ENCODE results near the gene STMN3.
"Not testable (repeated sequence)": the region's sequence is repeated elsewhere in the genome, so short reads cannot be mapped to it uniquely, and the experiment has no call there.

Gene STMN3

DNA sequence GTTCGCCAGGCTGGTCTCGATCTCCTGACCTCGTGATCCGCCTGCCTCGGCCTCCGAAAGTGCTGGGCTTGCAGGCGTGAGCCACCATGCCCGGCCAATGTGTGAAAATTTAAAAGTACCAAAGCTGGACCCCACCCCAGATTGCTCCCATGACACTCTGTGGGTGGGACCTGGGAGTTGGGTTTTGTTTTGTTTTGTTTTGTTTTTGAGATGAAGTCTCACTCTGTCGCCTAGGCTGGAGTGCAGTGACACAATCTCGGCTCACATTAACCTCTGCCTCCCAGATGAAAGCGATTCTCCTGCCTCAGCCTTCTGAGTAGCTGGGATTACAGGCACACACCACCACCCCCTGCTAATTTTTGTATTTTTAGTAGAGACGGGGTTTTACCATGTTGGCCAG, 18.5 kb upstream of the STMN3 start:
- not testable (repeated sequence) for H3K4ac ChIP-seq (ENCODE audit: low read depth, low read length); H3K56ac ChIP-seq (ENCODE audit: low read length); H3K4me1 ChIP-seq (ENCODE audit: control insufficient read depth, low read depth, low read length); H3K27ac ChIP-seq (ENCODE audit: low read depth, low read length); H3K4me2 ChIP-seq (ENCODE audit: low read length); H2AK5ac ChIP-seq (ENCODE audit: low read length); DNase-seq; H3K27me3 ChIP-seq (ENCODE audit: insufficient read depth, low read length, poor library complexity); H2BK15ac ChIP-seq (replicated peaks; ENCODE audit: low read depth); H3K4me3 ChIP-seq (ENCODE audit: low read length); H3K36me3 ChIP-seq (ENCODE audit: control insufficient read depth, insufficient read depth, low read length); H3K9ac ChIP-seq (ENCODE audit: low read length); H3K18ac ChIP-seq (ENCODE audit: low read length); H2BK120ac ChIP-seq (ENCODE audit: low read depth, low read length); H3K79me1 ChIP-seq (ENCODE audit: low read length); H2BK5ac ChIP-seq (ENCODE audit: low read length); H3K79me2 ChIP-seq (ENCODE audit: control insufficient read depth, insufficient read depth, low read length); H4K8ac ChIP-seq (ENCODE audit: low read depth, low read length); H3K23ac ChIP-seq (ENCODE audit: low read length); H4K5ac ChIP-seq (ENCODE audit: low read length)
- WGBS (ENCODE audit: extremely low coverage, insufficient coverage, low lambda C conversion rate): no CpG with 5 or more reads among the region's 12 CpGs

DNA sequence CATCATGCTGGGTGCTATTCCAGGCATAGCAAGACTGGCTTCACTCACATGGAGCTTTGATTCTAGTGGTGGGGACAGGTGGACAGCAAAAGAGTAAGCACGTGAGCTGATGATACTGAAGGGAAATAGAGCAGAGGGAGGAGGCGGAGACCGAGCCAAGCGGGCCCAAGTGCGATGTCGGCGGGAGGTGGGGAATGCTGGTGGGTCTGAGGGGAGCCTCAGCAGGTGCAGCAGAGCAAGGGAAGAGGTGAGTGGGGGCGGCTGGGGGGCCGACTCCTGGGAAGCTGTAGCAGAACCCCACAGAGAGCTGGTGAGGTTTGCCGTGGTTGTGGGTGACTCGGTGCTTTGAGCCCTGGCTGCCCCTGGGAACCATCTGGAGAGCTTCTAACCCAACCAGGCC, 15.1 kb upstream of the STMN3 start:
- H3K9ac ChIP-seq (ENCODE audit: low read length): no peak overlapping the region
- H3K18ac ChIP-seq (ENCODE audit: low read length): no peak overlapping the region
- H2AK5ac ChIP-seq (ENCODE audit: low read length): no peak overlapping the region
- no peak overlapping the region for H3K27ac ChIP-seq (ENCODE audit: low read depth, low read length)
- peaks cover 2% of the 10 kb centered on the region for H3K36me3 ChIP-seq (ENCODE audit: control insufficient read depth, insufficient read depth, low read length)
- no peaks in the 10 kb centered on the region for H3K79me2 ChIP-seq (ENCODE audit: control insufficient read depth, insufficient read depth, low read length)
- no peaks in the 10 kb centered on the region for H3K27me3 ChIP-seq (ENCODE audit: insufficient read depth, low read length, poor library complexity)
- no peak for DNase-seq
- no peak overlapping the region for H3K23ac ChIP-seq (ENCODE audit: low read length)
- no peak overlapping the region for H2BK5ac ChIP-seq (ENCODE audit: low read length)
- H3K4ac ChIP-seq (ENCODE audit: low read depth, low read length): no peak overlapping the region
- no peak overlapping the region for H3K4me3 ChIP-seq (ENCODE audit: low read length)
- no peak overlapping the region for H2BK15ac ChIP-seq (replicated peaks; ENCODE audit: low read depth)
- no peak overlapping the region for H3K4me2 ChIP-seq (ENCODE audit: low read length)
- no peaks in the 10 kb centered on the region for H3K4me1 ChIP-seq (ENCODE audit: control insufficient read depth, low read depth, low read length)
- no peaks in the 10 kb centered on the region for H3K79me1 ChIP-seq (ENCODE audit: low read length)
- no peak overlapping the region for H4K5ac ChIP-seq (ENCODE audit: low read length)
- H2BK120ac ChIP-seq (ENCODE audit: low read depth, low read length): no peak overlapping the region
- no CpG with 5 or more reads among the region's 11 CpGs for WGBS (ENCODE audit: extremely low coverage, insufficient coverage, low lambda C conversion rate)
- no peak overlapping the region for H4K8ac ChIP-seq (ENCODE audit: low read depth, low read length)
- no peak overlapping the region for H3K56ac ChIP-seq (ENCODE audit: low read length)

DNA sequence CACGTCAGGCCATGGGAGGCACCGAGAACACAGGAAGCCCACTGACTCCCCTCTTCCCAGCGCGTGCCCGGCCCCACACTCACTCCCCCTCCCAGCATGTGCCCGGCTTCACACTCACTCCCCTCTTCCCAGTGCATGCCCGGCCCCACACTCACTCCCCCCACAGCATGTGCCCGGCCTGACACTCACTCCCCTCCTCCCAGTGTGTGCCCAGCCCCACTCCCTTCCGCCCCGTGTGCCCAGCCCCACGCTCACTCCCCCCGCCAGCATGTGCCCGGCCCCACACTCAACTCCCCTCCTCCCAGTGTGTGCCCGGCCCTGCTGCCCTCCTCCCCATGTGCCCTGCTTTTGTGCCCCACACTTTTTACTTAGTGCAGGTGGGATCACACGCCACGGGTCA, 14.6 kb upstream of the STMN3 start:
- Histone ChIP-seq H3K4me3 (ENCODE audit: low read length) (no peak overlapping the region), H2BK15ac (replicated peaks; ENCODE audit: low read depth) (no peak overlapping the region), H3K23ac (ENCODE audit: low read length) (no peak overlapping the region), H3K36me3 (ENCODE audit: control insufficient read depth, insufficient read depth, low read length) (peaks cover 2% of the 10 kb centered on the region), H4K8ac (ENCODE audit: low read depth, low read length) (no peak overlapping the region), H3K27me3 (ENCODE audit: insufficient read depth, low read length, poor library complexity) (no peaks in the 10 kb centered on the region), H3K79me2 (ENCODE audit: control insufficient read depth, insufficient read depth, low read length) (no peaks in the 10 kb centered on the region), H3K18ac (ENCODE audit: low read length) (no peak overlapping the region), H2BK120ac (ENCODE audit: low read depth, low read length) (no peak overlapping the region), H4K5ac (ENCODE audit: low read length) (no peak overlapping the region), H3K56ac (ENCODE audit: low read length) (no peak overlapping the region), H2BK5ac (ENCODE audit: low read length) (no peak overlapping the region), H3K4me1 (ENCODE audit: control insufficient read depth, low read depth, low read length) (no peaks in the 10 kb centered on the region), H3K9ac (ENCODE audit: low read length) (no peak overlapping the region), H3K27ac (ENCODE audit: low read depth, low read length) (no peak overlapping the region), H3K79me1 (ENCODE audit: low read length) (no peaks in the 10 kb centered on the region), H3K4me2 (ENCODE audit: low read length) (no peak overlapping the region), H2AK5ac (ENCODE audit: low read length) (no peak overlapping the region), H3K4ac (ENCODE audit: low read depth, low read length) (no peak overlapping the region)
- no peak for DNase-seq
- no CpG with 5 or more reads among the region's 16 CpGs for WGBS (ENCODE audit: extremely low coverage, insufficient coverage, low lambda C conversion rate)

- Histone ChIP-seq H3K23ac (ENCODE audit: low read length) (no peak overlapping the region), H3K4me2 (ENCODE audit: low read length) (no peak overlapping the region)
Observed at GRCh38 chr20:63665708-63666107, 12.5 kb upstream of the STMN3 start.

GRCh38 chr20:63664861-63665594, 11.8 kb upstream of the STMN3 start:
- no peaks in the 10 kb centered on the region for H3K79me2 ChIP-seq (ENCODE audit: control insufficient read depth, insufficient read depth, low read length)
- DNase-seq: peak; percentile 57

More at GRCh38 chr20:63665708-63666107, 12.5 kb upstream of the STMN3 start:
- Histone ChIP-seq H4K8ac (ENCODE audit: low read depth, low read length) (no peak overlapping the region), H3K36me3 (ENCODE audit: control insufficient read depth, insufficient read depth, low read length) (peaks cover 2% of the 10 kb centered on the region), H2AK5ac (ENCODE audit: low read length) (no peak overlapping the region), H3K9ac (ENCODE audit: low read length) (no peak overlapping the region), H3K27ac (ENCODE audit: low read depth, low read length) (no peak overlapping the region), H3K4ac (ENCODE audit: low read depth, low read length) (no peak overlapping the region), H3K56ac (ENCODE audit: low read length) (no peak overlapping the region), H3K18ac (ENCODE audit: low read length) (no peak overlapping the region), H4K5ac (ENCODE audit: low read length) (no peak overlapping the region), H3K79me2 (ENCODE audit: control insufficient read depth, insufficient read depth, low read length) (no peaks in the 10 kb centered on the region), H2BK120ac (ENCODE audit: low read depth, low read length) (no peak overlapping the region), H2BK5ac (ENCODE audit: low read length) (no peak overlapping the region), H3K27me3 (ENCODE audit: insufficient read depth, low read length, poor library complexity) (no peaks in the 10 kb centered on the region), H2BK15ac (replicated peaks; ENCODE audit: low read depth) (no peak overlapping the region), H3K4me3 (ENCODE audit: low read length) (no peak overlapping the region), H3K79me1 (ENCODE audit: low read length) (no peaks in the 10 kb centered on the region), H3K4me1 (ENCODE audit: control insufficient read depth, low read depth, low read length) (no peaks in the 10 kb centered on the region)
- DNase-seq: no peak
- WGBS (ENCODE audit: extremely low coverage, insufficient coverage, low lambda C conversion rate): no CpG with 5 or more reads among the region's 14 CpGs

More at GRCh38 chr20:63664861-63665594, 11.8 kb upstream of the STMN3 start:
- H2AK5ac ChIP-seq (ENCODE audit: low read length): no peak overlapping the region
- no peaks in the 10 kb centered on the region for H3K4me1 ChIP-seq (ENCODE audit: control insufficient read depth, low read depth, low read length)
- H3K18ac ChIP-seq (ENCODE audit: low read length): no peak overlapping the region
- no peak overlapping the region for H2BK15ac ChIP-seq (replicated peaks; ENCODE audit: low read depth)
- H4K5ac ChIP-seq (ENCODE audit: low read length): no peak overlapping the region
- no peak overlapping the region for H4K8ac ChIP-seq (ENCODE audit: low read depth, low read length)
- WGBS (ENCODE audit: extremely low coverage, insufficient coverage, low lambda C conversion rate): no CpG with 5 or more reads among the region's 18 CpGs
- no peak overlapping the region for H3K4me3 ChIP-seq (ENCODE audit: low read length)
- no peak overlapping the region for H3K4ac ChIP-seq (ENCODE audit: low read depth, low read length)
- peaks cover 2% of the 10 kb centered on the region for H3K36me3 ChIP-seq (ENCODE audit: control insufficient read depth, insufficient read depth, low read length)
- no peak overlapping the region for H3K4me2 ChIP-seq (ENCODE audit: low read length)
- no peak overlapping the region for H3K9ac ChIP-seq (ENCODE audit: low read length)
- no peak overlapping the region for H3K27ac ChIP-seq (ENCODE audit: low read depth, low read length)
- H3K56ac ChIP-seq (ENCODE audit: low read length): no peak overlapping the region
- H3K27me3 ChIP-seq (ENCODE audit: insufficient read depth, low read length, poor library complexity): no peaks in the 10 kb centered on the region
- H3K23ac ChIP-seq (ENCODE audit: low read length): no peak overlapping the region
- H2BK120ac ChIP-seq (ENCODE audit: low read depth, low read length): no peak overlapping the region
- no peak overlapping the region for H2BK5ac ChIP-seq (ENCODE audit: low read length)
- H3K79me1 ChIP-seq (ENCODE audit: low read length): no peaks in the 10 kb centered on the region

Data from mesendoderm (in vitro differentiated cells).